Endodermal cell (in vitro differentiated cells): ENCODE results near the gene VOPP1. TPM values are rescaled to one million over a fixed set of nuclear protein-coding genes. Genes with fewer than 3 reads are reported as not detected.

ENCODE experiments used
- DNase-seq: peaks from one replicate; pipeline ENCODE4 v3.0.0-alpha.2; 2017
- H3K27ac ChIP-seq: 2 replicates; pipeline ENCODE4 v1.5.1; 2013; ENCODE audit warnings: mild to moderate bottlenecking, low read depth, low read length, moderate library complexity
- H3K27me3 ChIP-seq: 2 replicates; pipeline ENCODE4 v1.6.1; 2013; ENCODE audit warnings: mild to moderate bottlenecking, low read length, moderate library complexity; ENCODE audit not compliant: insufficient read depth, control insufficient read depth, poor library complexity, severe bottlenecking
- H3K36me3 ChIP-seq: 2 replicates; pipeline ENCODE4 v1.7.0; 2013; ENCODE audit warnings: mild to moderate bottlenecking, low read length, moderate library complexity; ENCODE audit not compliant: control insufficient read depth, insufficient read depth
- H3K4me1 ChIP-seq: one replicate; pipeline ENCODE4 v1.7.0; 2013; ENCODE audit warnings: low read length; ENCODE audit not compliant: control insufficient read depth, insufficient read depth
- H3K4me3 ChIP-seq: 2 replicates; pipeline ENCODE4 v1.5.1; 2013; ENCODE audit warnings: mild to moderate bottlenecking, low read length, moderate library complexity
- H3K9ac ChIP-seq: 2 replicates; pipeline ENCODE4 v1.6.1; 2013; ENCODE audit warnings: mild to moderate bottlenecking, low read length, moderate library complexity; ENCODE audit not compliant: poor library complexity, severe bottlenecking; ENCODE audit errors: extremely low read depth
- H3K9me3 ChIP-seq: 2 replicates; pipeline ENCODE4 v1.6.1; 2013; ENCODE audit warnings: mild to moderate bottlenecking, low read length, moderate library complexity; ENCODE audit not compliant: control insufficient read depth
- H3K27ac Mint-ChIP-seq: 2 replicates; pipeline ENCODE4 v1.8.0; 2020; ENCODE audit warnings: mixed read lengths
- H3K27me3 Mint-ChIP-seq: 2 replicates; pipeline ENCODE4 v1.8.0; 2021; ENCODE audit warnings: mild to moderate bottlenecking, mixed read lengths; ENCODE audit not compliant: insufficient read depth
- H3K36me3 Mint-ChIP-seq: 2 replicates; pipeline ENCODE4 v1.8.0; 2020; ENCODE audit warnings: low read depth, mixed read lengths
- H3K4me1 Mint-ChIP-seq: 2 replicates; pipeline ENCODE4 v1.8.0; 2020; ENCODE audit warnings: mixed read lengths
- H3K4me3 Mint-ChIP-seq: 2 replicates; pipeline ENCODE4 v1.8.0; 2020; ENCODE audit warnings: mild to moderate bottlenecking, moderate library complexity, mixed read lengths
- H3K9me3 Mint-ChIP-seq: 2 replicates; pipeline ENCODE4 v1.8.0; 2020; ENCODE audit warnings: mild to moderate bottlenecking, mixed read lengths
- CTCF ChIP-seq: fragments of 200-600 bp; sonication (generic); conservative IDR thresholded peaks from 2 replicates; pipeline ENCODE4 v1.5.0; 2021; ENCODE audit warnings: antibody characterized with exemption, mild to moderate bottlenecking
- WGBS, 2 experiments: methylation state at CpG; one replicate each; pipeline versions ENCODE4 v1.1.5 to v1.1.7; 2013; ENCODE audit warnings: missing lambda C conversion rate in 2 of 2, mixed read lengths in 1 of 2; ENCODE audit not compliant: insufficient coverage in 1 of 2, insufficient read length in 1 of 2; 5-methylcytosine and 5-hydroxymethylcytosine counted together
- total RNA-seq, 2 donors: library from RNA; stranded (reverse); fragmentation: NEBNext Ultra II Directional in 1 of 2; extraction: Animal tissue kit (Norgen Biotek cat#: 25700) in 1 of 2; gene quantifications; 2 replicates in 1 of 2; 3 replicates in 1 of 2; pipeline ENCODE4 v1.2.1, GENCODE V29; 2021

The VOPP1 gene
- total RNA-seq, 2 donors from 2014 or later, result 48.8 to 53.6 TPM

DNA sequence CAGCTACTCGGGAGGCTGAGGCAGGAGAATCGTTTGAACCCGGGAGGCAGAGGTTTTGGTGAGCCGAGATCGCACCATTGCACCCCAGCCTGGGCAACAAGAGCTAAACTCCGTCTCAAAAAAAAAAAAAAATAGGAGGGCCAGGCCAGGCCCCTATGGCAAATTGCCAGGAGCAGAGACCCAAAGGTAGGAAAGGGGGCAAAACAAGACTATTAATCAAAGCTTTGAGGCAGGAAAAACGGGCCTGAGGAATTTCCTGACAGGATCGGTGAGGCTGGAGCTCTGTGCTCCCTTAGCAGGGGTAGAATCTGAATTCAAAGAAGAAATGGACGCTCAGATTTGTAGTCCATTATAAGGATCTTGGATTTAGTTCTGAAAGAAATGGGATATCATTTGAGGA lies 2.8 kb upstream of the VOPP1 start:
- 91 to 96% methylated on average over 4 to 9 of the region's 9 CpGs for WGBS, 2 experiments
- H3K4me1 ChIP-seq, result no peaks in the 10 kb centered on the region
- no peaks in the 10 kb centered on the region for H3K36me3 ChIP-seq
- TF ChIP-seq CTCF, result no peak
- Mint-ChIP-seq H3K27me3 (peaks cover 26% of the 10 kb centered on the region), H3K36me3 (no peaks in the 10 kb centered on the region), H3K4me1 (peaks cover 13% of the 10 kb centered on the region), H3K27ac (no peak overlapping the region), H3K4me3 (no peak overlapping the region), H3K9me3 (no peaks in the 10 kb centered on the region)
- DNase-seq, result no peak
- no peak overlapping the region for H3K27ac ChIP-seq
- H3K9ac ChIP-seq, result no peak overlapping the region
- no peaks in the 10 kb centered on the region for H3K9me3 ChIP-seq
- no peak overlapping the region for H3K4me3 ChIP-seq
- H3K27me3 ChIP-seq, result peaks cover 12% of the 10 kb centered on the region

DNA sequence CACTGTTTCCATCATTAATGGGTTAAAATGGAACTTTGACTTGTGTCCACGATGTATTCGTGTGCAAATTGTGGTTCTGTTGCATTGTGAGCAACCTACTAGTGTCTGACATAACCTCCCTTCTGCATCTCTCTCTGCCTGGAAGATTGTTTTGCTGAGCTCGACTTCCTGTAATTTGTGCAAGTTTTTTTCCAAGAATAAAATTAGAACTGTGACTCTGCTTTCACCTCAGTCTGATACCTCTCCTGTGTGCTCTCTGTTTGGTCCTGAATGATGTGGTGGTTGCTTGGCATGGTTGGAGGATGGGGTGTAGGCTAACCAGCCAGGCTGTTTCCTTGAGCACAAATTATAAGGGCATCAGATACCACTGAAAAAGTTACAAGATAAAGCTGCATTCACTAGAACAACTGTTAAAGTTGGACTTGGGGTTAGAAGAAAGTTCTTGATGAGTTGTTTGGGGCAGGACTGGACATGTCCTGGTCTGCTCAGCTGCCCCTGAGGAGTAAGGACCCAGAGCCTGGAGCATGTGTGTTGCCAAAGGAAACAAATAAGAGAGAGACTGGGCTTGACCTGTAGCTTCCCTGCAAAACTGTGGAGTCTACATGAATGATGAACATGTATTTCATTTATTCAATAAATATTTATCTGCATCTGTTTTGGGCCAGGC lies 1.9 kb upstream of the VOPP1 start:
- Histone ChIP-seq H3K4me3 (no peak overlapping the region), H3K9me3 (no peaks in the 10 kb centered on the region), H3K9ac (no peak overlapping the region), H3K4me1 (peaks cover 1% of the 10 kb centered on the region), H3K27me3 (peaks cover 12% of the 10 kb centered on the region), H3K36me3 (no peaks in the 10 kb centered on the region), H3K27ac (no peak overlapping the region)
- Mint-ChIP-seq H3K4me3 (no peak overlapping the region), H3K9me3 (no peaks in the 10 kb centered on the region), H3K27ac (no peak overlapping the region), H3K4me1 (peaks cover 21% of the 10 kb centered on the region), H3K27me3 (peaks cover 24% of the 10 kb centered on the region), H3K36me3 (no peaks in the 10 kb centered on the region)
- TF ChIP-seq CTCF, result no peak
- WGBS, 2 experiments, result 67% methylated on average over 3 of the region's 3 CpGs
- no peak for DNase-seq

GRCh38 chr7:55573234-55573900 lies 1.1 kb upstream of the VOPP1 start:
- peak overlapping the region; percentile 88 for H3K4me3 Mint-ChIP-seq
- H3K27me3 Mint-ChIP-seq, result peaks cover 22% of the 10 kb centered on the region
- DNase-seq, result peak; percentile 68
- H3K4me1 ChIP-seq, result peaks cover 6% of the 10 kb centered on the region
- H3K9ac ChIP-seq, result peak overlapping the region; percentile 9
- no peaks in the 10 kb centered on the region for H3K9me3 Mint-ChIP-seq
- 28 to 30% methylated on average over 7 to 8 of the region's 9 CpGs for WGBS, 2 experiments
- TF ChIP-seq CTCF, result no peak
- H3K4me3 ChIP-seq, result peak overlapping the region; percentile 81
- H3K27ac Mint-ChIP-seq, result peak overlapping the region; percentile 60
- no peaks in the 10 kb centered on the region for H3K9me3 ChIP-seq
- H3K27me3 ChIP-seq, result peaks cover 12% of the 10 kb centered on the region
- no peaks in the 10 kb centered on the region for H3K36me3 ChIP-seq
- H3K4me1 Mint-ChIP-seq, result peaks cover 30% of the 10 kb centered on the region
- H3K36me3 Mint-ChIP-seq, result no peaks in the 10 kb centered on the region
- no peak overlapping the region for H3K27ac ChIP-seq
